Epidermal melanocyte (primary cell): Measurements from ENCODE around the gene TGFBR2.

Experiments used
- DNase-seq: peaks from one replicate; pipeline ENCODE4 v3.0.0; 2011; ENCODE audit warnings: low spot score; ENCODE audit not compliant: insufficient read length

Gene TGFBR2

GRCh38 chr3:30711867-30712266 is 105.5 kb downstream of the TGFBR2 start:
- no peak for DNase-seq

- no peak for DNase-seq
Measured at GRCh38 chr3:30712991-30713390, 106.6 kb downstream of the TGFBR2 start.

GRCh38 chr3:30713885-30714503 is 107.6 kb downstream of the TGFBR2 start:
- no peak for DNase-seq

- no peak for DNase-seq
Measured at GRCh38 chr3:30719536-30719935, 113.1 kb downstream of the TGFBR2 start.

DNA sequence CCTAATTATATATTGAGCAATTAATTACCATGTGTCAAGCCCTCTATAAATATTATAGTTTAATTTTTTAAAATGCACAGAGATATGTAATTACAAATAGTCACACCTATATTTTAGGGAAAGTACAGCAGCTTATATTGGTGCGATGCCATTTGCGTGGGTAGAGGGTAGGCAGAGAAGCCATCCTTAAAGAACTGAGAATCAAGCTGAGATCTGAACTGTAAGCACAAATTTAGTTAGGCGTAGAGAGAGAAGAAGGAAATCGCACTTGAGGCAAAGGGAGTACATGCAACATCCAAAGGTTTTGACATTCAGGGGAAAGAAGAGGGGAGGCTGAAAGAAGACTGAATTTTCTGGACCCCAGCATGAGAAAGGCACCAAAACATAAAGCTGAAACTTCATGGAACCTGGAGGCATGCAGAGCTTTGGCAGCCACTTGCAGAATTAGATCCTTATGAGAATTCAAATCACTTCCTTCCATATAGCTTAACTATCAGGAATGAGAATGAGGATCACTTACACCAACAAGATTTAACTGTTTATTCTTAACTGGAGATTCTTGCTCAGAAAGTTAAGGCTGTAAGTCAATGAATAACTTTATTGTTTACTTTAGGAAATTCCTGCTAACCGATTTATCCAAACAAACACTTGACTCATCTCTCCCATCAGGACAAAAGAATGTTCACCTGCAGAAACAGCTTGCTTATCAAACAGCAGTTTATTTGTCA is 114.3 kb downstream of the TGFBR2 start:
- no peak for DNase-seq

GRCh38 chr3:30721314-30721634 is 114.9 kb downstream of the TGFBR2 start:
- DNase-seq = no peak

DNA sequence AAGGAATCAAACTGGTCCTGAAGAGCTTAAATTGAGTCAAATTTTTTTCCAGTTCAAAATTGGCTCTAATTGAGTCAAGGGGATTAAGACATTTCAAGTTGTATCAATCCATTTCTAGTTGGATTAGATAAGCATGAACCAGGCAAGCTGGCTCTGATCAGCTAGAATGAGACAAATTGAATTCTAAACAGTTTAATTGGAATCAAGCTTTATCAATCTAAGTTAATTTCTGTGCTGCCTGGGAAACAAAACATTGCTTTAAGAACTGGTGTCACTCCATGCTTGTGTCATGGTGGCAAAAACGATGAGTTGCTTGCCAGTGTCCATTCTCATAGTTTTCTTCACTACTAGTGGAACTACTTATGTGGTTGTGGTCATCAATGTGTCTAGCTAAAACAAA is 116.8 kb downstream of the TGFBR2 start:
- DNase-seq = no peak

- no peak for DNase-seq
Measured at GRCh38 chr3:30724863-30725262, 118.5 kb downstream of the TGFBR2 start.

DNA sequence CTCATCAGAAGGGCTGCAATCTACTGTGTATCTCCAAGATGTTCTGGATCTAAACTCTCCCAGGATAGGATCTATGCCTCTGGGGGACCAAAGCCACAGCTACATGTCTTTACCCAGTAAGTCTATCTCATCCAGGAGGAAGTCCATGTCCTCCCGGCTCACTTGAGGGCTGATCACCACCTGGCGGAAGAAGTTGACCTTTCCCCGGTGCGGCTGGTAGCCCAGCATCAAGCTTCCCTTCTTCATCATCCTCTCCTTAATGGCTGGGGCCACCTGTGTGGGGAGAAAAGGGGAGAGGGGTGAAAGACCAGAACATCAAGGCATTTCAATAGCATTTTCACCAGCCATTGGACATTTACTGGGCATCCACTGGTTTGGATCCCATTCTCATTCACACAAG is 121.7 kb downstream of the TGFBR2 start:
- DNase-seq = no peak

DNA sequence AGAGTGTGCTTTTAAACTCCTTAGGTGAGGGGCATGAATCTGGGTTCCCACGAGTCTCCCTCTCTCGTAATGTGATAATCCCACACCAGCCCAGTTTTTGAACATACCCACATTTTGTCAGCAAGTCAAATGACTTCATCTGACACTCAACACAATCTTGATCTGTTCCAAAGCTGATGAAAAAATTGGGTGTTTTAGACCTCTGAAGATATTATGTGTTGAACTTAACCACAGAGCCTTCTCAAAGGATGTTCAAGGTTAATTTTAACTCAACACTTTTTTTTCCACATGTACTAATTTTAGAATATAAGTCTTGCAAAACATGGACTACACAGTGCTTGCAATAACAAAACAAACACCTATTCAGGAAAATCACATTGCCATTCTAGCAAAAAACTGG is 123.1 kb downstream of the TGFBR2 start:
- no peak for DNase-seq

DNA sequence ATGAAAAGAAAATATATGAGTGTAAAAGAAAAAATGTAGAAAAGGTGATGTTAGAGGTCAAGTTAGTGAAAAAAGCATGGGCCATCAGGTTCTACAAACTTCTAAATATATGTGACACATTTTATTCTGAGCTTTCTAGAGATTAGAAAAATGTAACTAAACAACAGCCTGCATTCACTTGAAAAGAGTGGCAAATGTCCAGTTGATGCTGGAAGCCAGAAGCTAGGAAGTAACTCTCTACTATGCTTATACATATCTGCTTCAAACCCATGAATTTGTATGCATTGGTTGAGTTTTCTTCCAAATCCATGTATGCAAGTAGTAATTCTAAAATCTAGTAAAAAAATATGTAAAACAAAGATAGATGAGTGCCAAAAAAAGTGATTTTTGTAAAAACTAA is 123.5 kb downstream of the TGFBR2 start:
- no peak for DNase-seq

GRCh38 chr3:30730967-30731366 is 124.6 kb downstream of the TGFBR2 start:
- DNase-seq = no peak

DNA sequence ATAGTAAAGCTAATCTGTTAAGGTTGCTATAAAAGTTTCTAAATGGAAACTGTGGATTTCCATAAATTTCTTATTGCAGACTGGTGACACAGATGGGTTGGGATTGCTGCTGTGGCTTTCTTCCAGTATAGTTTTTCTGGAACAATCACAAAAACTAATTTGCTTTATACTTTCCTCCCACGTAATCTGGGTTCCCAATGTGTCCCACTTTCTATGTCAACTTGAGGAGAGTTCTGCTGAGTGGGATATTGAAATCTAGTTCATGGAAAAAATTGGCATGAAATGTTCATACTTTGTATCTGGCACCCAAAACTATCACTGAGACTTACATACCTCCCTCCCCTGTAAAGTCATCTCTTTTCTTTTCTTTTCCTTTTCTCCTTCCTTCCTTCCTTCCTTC is 126.8 kb downstream of the TGFBR2 start:
- DNase-seq = no peak

DNA sequence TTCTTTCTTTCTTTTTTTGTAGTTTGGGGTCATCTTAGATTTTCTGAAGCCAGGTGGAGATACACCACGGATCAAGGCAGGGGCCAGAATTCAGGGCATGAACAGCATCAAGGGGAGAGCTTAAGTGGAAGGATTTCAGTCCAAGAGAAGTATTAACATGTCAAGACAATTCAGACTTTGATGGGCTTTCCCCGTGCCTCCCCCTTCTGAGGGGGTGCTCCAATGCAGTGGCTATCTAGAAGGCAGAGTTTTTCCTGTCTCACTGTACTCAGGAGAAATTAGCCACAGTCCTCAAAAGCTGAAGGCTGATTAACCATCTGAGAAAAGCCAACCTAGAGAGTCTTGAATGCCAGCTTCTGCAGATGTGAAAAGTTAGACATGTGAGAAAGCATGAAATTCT is 127.3 kb downstream of the TGFBR2 start:
- no peak for DNase-seq

DNA sequence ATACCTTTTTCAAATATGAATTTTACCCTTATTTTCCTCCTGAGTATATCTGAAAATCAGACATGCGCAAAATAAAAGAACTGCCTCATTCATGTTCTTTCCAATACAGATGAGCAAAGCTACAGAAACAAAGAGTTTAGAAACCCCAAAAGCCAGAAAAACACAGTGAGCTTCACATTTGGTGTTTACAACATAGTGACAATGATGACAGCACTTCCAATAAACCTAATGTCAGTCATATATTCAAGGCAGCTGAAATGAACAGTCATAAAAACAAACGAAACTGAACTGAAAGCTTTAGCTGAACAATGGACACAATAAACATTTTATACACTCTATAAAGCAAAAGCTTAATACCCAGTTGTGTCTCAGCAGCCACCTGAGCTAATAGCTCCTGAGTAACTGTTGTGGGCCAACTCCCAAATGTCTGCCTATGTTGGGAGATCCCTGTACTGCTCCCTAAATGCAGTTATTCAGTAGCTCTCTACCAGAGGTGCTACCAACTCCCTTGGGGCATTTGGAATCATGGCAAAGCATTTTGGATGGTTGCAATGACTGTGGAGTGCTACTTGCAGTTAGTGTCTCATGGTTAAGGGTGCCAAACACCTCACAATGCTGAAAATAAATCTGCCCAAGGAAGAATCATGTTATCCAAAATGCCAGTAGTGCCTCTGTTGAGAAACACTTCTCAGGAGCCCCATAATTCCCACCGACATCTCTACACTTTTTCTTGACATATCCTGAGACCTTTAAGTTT is 131.5 kb downstream of the TGFBR2 start:
- no peak for DNase-seq

GRCh38 chr3:30738605-30739004 is 132.2 kb downstream of the TGFBR2 start:
- DNase-seq = no peak

- DNase-seq = no peak
Measured at GRCh38 chr3:30741889-30742288, 135.5 kb downstream of the TGFBR2 start.

- DNase-seq = no peak
Measured at GRCh38 chr3:30742796-30743619, 136.6 kb downstream of the TGFBR2 start.
